ENCODE results near the gene MCOLN2. TPM values are rescaled to one million over a fixed set of nuclear protein-coding genes. Genes with fewer than 3 reads are reported as not detected.

Gene MCOLN2
- total RNA-seq, 1 donor from 2014 or later, result 1.6 TPM

DNA sequence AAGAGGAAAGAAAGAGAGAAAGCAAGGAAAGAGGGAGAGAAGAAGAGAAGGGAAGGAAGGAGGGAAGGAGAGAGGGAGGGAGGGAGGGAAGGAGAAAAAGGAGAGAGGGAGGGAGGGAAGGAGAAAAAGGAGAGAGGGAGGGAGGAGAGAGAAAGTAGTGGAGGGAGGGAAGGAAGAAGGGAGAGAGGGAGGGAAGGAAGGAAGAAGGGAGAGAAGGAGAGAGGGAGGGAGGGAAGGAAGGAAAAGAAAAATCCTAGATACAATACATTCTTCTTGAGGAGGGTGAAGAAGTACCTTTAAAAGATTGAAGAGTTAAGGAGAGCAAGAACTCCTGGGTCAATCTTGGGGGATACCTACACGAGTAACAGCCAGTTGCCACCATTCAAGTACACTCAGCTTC lies 29.2 kb downstream of the MCOLN2 start:
- DNase-seq (ENCODE audit: low read depth) (no peak), FAIRE-seq (no peak)
- Histone ChIP-seq H3K27ac (ENCODE audit: low read depth, low read length) (no peak overlapping the region), H3K36me3 (ENCODE audit: insufficient read depth, low read length) (no peaks in the 10 kb centered on the region), H4K20me1 (ENCODE audit: insufficient read depth, low read length) (no peaks in the 10 kb centered on the region), H2AFZ (ENCODE audit: low read depth, low read length) (no peak overlapping the region), H3K4me3 (ENCODE audit: insufficient read depth, low read depth, low read length) (no peak overlapping the region), H3K9me3 (ENCODE audit: insufficient read depth, low read depth, low read length) (no peaks in the 10 kb centered on the region), H3K4me2 (ENCODE audit: low read length) (no peak overlapping the region), H3K9ac (ENCODE audit: low read length) (no peak overlapping the region), H3K4me1 (ENCODE audit: insufficient read depth, low read length) (no peaks in the 10 kb centered on the region), H3K27me3 (ENCODE audit: insufficient read depth, low read length) (no peaks in the 10 kb centered on the region), H3K79me2 (ENCODE audit: insufficient read depth, low read length) (no peaks in the 10 kb centered on the region)
- no peak overlapping the region for H3K4me3 Mint-ChIP-seq (ENCODE audit: unreplicated experiment)
- TF ChIP-seq, protein P1, sequence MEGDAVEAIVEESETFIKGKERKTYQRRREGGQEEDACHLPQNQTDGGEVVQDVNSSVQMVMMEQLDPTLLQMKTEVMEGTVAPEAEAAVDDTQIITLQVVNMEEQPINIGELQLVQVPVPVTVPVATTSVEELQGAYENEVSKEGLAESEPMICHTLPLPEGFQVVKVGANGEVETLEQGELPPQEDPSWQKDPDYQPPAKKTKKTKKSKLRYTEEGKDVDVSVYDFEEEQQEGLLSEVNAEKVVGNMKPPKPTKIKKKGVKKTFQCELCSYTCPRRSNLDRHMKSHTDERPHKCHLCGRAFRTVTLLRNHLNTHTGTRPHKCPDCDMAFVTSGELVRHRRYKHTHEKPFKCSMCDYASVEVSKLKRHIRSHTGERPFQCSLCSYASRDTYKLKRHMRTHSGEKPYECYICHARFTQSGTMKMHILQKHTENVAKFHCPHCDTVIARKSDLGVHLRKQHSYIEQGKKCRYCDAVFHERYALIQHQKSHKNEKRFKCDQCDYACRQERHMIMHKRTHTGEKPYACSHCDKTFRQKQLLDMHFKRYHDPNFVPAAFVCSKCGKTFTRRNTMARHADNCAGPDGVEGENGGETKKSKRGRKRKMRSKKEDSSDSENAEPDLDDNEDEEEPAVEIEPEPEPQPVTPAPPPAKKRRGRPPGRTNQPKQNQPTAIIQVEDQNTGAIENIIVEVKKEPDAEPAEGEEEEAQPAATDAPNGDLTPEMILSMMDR (IDR thresholded peaks at IDR 0.05; ENCODE audit: insufficient read depth, low read depth, low read length), result no peak
- TF ChIP-seq EZH2 (IDR thresholded peaks at IDR 0.05; ENCODE audit: insufficient read depth, low read length), result no peak
- H3K4me1 Mint-ChIP-seq (ENCODE audit: low read depth, unreplicated experiment), result no peaks in the 10 kb centered on the region
- H3K36me3 Mint-ChIP-seq (ENCODE audit: low read depth, unreplicated experiment), result no peaks in the 10 kb centered on the region
- H3K27me3 Mint-ChIP-seq (ENCODE audit: low read depth, unreplicated experiment), result peaks cover 4% of the 10 kb centered on the region
- no peaks in the 10 kb centered on the region for H3K9me3 Mint-ChIP-seq (ENCODE audit: unreplicated experiment)
- no peak overlapping the region for H3K27ac Mint-ChIP-seq (ENCODE audit: unreplicated experiment)

DNA sequence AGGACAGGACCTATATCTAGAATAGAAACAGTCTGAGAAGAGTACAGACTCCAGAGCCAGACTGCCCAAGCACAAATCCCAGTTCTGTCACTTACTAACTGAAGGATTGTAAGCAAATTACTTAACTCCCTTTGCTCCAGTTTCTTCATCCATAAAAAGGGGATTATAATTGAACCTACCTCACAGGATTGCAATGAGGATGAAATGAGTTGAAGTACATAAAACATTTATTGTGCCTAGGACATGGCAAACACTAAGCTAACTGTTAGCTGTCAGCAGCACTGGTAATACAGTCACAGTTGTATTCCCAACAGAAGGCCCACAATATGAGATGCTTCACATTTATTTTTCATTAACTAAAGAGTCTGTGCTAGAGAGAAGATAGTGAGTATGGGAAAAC lies 33.9 kb downstream of the MCOLN2 start:
- H3K4me1 Mint-ChIP-seq (ENCODE audit: low read depth, unreplicated experiment), result peaks cover 6% of the 10 kb centered on the region
- H3K4me3 Mint-ChIP-seq (ENCODE audit: unreplicated experiment), result no peak overlapping the region
- TF ChIP-seq EZH2 (IDR thresholded peaks at IDR 0.05; ENCODE audit: insufficient read depth, low read length), result no peak
- TF ChIP-seq, protein P1 (IDR thresholded peaks at IDR 0.05; ENCODE audit: insufficient read depth, low read depth, low read length), result no peak
- DNase-seq (ENCODE audit: low read depth), result no peak
- Histone ChIP-seq H3K27me3 (ENCODE audit: insufficient read depth, low read length) (no peaks in the 10 kb centered on the region), H2AFZ (ENCODE audit: low read depth, low read length) (no peak overlapping the region), H4K20me1 (ENCODE audit: insufficient read depth, low read length) (no peaks in the 10 kb centered on the region), H3K9me3 (ENCODE audit: insufficient read depth, low read depth, low read length) (no peaks in the 10 kb centered on the region), H3K4me3 (ENCODE audit: insufficient read depth, low read depth, low read length) (no peak overlapping the region), H3K79me2 (ENCODE audit: insufficient read depth, low read length) (no peaks in the 10 kb centered on the region), H3K36me3 (ENCODE audit: insufficient read depth, low read length) (no peaks in the 10 kb centered on the region), H3K27ac (ENCODE audit: low read depth, low read length) (no peak overlapping the region), H3K4me2 (ENCODE audit: low read length) (no peak overlapping the region), H3K4me1 (ENCODE audit: insufficient read depth, low read length) (peaks cover 2% of the 10 kb centered on the region), H3K9ac (ENCODE audit: low read length) (no peak overlapping the region)
- H3K27me3 Mint-ChIP-seq (ENCODE audit: low read depth, unreplicated experiment), result no peaks in the 10 kb centered on the region
- H3K27ac Mint-ChIP-seq (ENCODE audit: unreplicated experiment), result no peak overlapping the region
- H3K9me3 Mint-ChIP-seq (ENCODE audit: unreplicated experiment), result no peaks in the 10 kb centered on the region
- H3K36me3 Mint-ChIP-seq (ENCODE audit: low read depth, unreplicated experiment), result no peaks in the 10 kb centered on the region
- no peak for FAIRE-seq

DNA sequence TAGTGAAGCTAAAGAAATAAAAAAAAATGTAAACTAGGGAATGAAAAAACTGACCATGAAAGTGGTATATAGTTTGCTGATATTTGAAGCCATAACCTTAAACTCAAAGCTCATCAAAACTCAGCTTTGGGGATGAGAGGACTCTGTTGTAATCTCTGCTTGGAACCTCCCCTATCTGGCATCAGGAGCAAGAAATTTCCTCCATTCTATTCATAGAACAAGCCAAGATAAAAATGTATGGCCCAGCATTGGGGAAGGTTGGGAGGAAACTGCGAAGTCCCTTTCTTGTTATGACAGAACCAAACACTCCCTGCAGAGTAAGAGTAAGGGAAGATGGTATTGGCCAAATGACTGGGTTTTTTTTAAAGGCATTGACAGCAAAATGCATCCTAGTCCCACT lies 35.6 kb downstream of the MCOLN2 start:
- no peaks in the 10 kb centered on the region for H3K9me3 ChIP-seq (ENCODE audit: insufficient read depth, low read depth, low read length)
- peaks cover 2% of the 10 kb centered on the region for H3K4me1 ChIP-seq (ENCODE audit: insufficient read depth, low read length)
- no peak overlapping the region for H2AFZ ChIP-seq (ENCODE audit: low read depth, low read length)
- H3K4me3 ChIP-seq (ENCODE audit: insufficient read depth, low read depth, low read length), result no peak overlapping the region
- no peak overlapping the region for H3K27ac Mint-ChIP-seq (ENCODE audit: unreplicated experiment)
- no peak overlapping the region for H3K27ac ChIP-seq (ENCODE audit: low read depth, low read length)
- H3K36me3 Mint-ChIP-seq (ENCODE audit: low read depth, unreplicated experiment), result no peaks in the 10 kb centered on the region
- H3K9ac ChIP-seq (ENCODE audit: low read length), result no peak overlapping the region
- no peaks in the 10 kb centered on the region for H4K20me1 ChIP-seq (ENCODE audit: insufficient read depth, low read length)
- no peaks in the 10 kb centered on the region for H3K36me3 ChIP-seq (ENCODE audit: insufficient read depth, low read length)
- H3K9me3 Mint-ChIP-seq (ENCODE audit: unreplicated experiment), result no peaks in the 10 kb centered on the region
- TF ChIP-seq EZH2 (IDR thresholded peaks at IDR 0.05; ENCODE audit: insufficient read depth, low read length), result no peak
- TF ChIP-seq, protein P1 (IDR thresholded peaks at IDR 0.05; ENCODE audit: insufficient read depth, low read depth, low read length), result no peak
- DNase-seq (ENCODE audit: low read depth) (no peak), FAIRE-seq (no peak)
- no peaks in the 10 kb centered on the region for H3K27me3 ChIP-seq (ENCODE audit: insufficient read depth, low read length)
- no peaks in the 10 kb centered on the region for H3K79me2 ChIP-seq (ENCODE audit: insufficient read depth, low read length)
- H3K4me2 ChIP-seq (ENCODE audit: low read length), result no peak overlapping the region
- no peaks in the 10 kb centered on the region for H3K27me3 Mint-ChIP-seq (ENCODE audit: low read depth, unreplicated experiment)
- no peak overlapping the region for H3K4me3 Mint-ChIP-seq (ENCODE audit: unreplicated experiment)
- H3K4me1 Mint-ChIP-seq (ENCODE audit: low read depth, unreplicated experiment), result peaks cover 6% of the 10 kb centered on the region

Measured in astrocyte (in vitro differentiated cells and primary cell).